ENCODE measurements around the gene ERBB4. TPM values are rescaled to one million over a fixed set of nuclear protein-coding genes. Genes with fewer than 3 reads are reported as not detected.

Gene ERBB4
- 0.34 and 0.69 TPM in 2 replicates for total RNA-seq (2021; fragmentation: NEBNext Ultra II Directional; extraction: Animal tissue kit (Norgen Biotek cat#: 25700))
- 0.13 and 1.3 TPM in 2 replicates for polyA plus RNA-seq (2011; rRNA removed)
- 0.12 TPM for polyA plus RNA-seq (2011; cell fraction: cytosol; rRNA removed)
- polyA plus RNA-seq (2011; cell fraction: nucleus; rRNA removed), result 0.46 TPM
- 0.15 to 0.27 TPM (median 0.22 TPM) in 4 replicates for polyA plus RNA-seq (2012, experiment 1 of 2)
- not detected for polyA plus RNA-seq (2012, experiment 2 of 2)
- polyA plus RNA-seq (2013, experiment 1 of 2), result 0.16 TPM
- 0.17 TPM for polyA plus RNA-seq (2013, experiment 2 of 2)
- 4.3 and 5.1 TPM in 2 replicates for polyA minus RNA-seq (2011; rRNA and poly(A)+ RNA removed)
- polyA minus RNA-seq (2011; cell fraction: cytosol; rRNA and poly(A)+ RNA removed), result 0.73 TPM
- 9.4 TPM for polyA minus RNA-seq (2011; cell fraction: nucleus; rRNA and poly(A)+ RNA removed)
- long read RNA-seq, experiment 1, result 0 reads
- long read RNA-seq, experiment 2, result 0 reads

- Histone ChIP-seq H3K79me2 (ENCODE audit: control insufficient read depth in 1 of 2, insufficient read depth in 2 of 2, low read length in 2 of 2) (no peaks in the 10 kb centered on the region), H3K4me3 (ENCODE audit: extremely low read depth in 1 of 4, insufficient read depth in 2 of 4, low read depth in 3 of 4, low read length in 4 of 4) (peak within 1 kb of the TSS; percentile 62 to 79 (median 70)), H3K18ac (ENCODE audit: extremely low read depth, low read length) (no peak within 1 kb of the TSS; the same call in 1 of the 2 replicates), H3K9me3 (ENCODE audit: insufficient read depth in 2 of 2, low read depth in 1 of 2, low read length in 1 of 2) (no peaks in the 10 kb centered on the region), H3K4me1 (replicated peaks in 1 of 4; ENCODE audit: control insufficient read depth in 3 of 4, insufficient read depth in 4 of 4, low read length in 3 of 4) (peaks cover 2 to 6% (median 3%) of the 10 kb centered on the region in 4 experiments; a peak in 4 of 7 replicates), H3K36me3 (ENCODE audit: control insufficient read depth in 2 of 4, insufficient read depth in 4 of 4, low read length in 3 of 4) (no peaks in the 10 kb centered on the region), H3K14ac (ENCODE audit: insufficient read length) (no peak within 1 kb of the TSS), H3K27me3 (replicated peaks in 1 of 4; ENCODE audit: control insufficient read depth in 3 of 4, extremely low read depth in 1 of 4, insufficient read depth in 3 of 4, low read length in 3 of 4) (peaks cover 14 to 39% (median 36%) of the 10 kb centered on the region in 4 experiments), H3K27ac (ENCODE audit: low read depth, low read length) (no peak within 1 kb of the TSS), H4K91ac (replicated peaks; ENCODE audit: insufficient read length, low read length) (no peak within 1 kb of the TSS), H2AFZ (ENCODE audit: low read length) (peak within 1 kb of the TSS; percentile 82), H2BK15ac (ENCODE audit: low read length) (no peak within 1 kb of the TSS), H4K20me1 (replicated peaks in 1 of 2; ENCODE audit: control insufficient read depth in 1 of 2, insufficient read depth in 2 of 2, low read length in 2 of 2) (peaks cover 2% of the 10 kb centered on the region in 2 experiments), H3K79me1 (ENCODE audit: low read depth, low read length) (no peaks in the 10 kb centered on the region), H3K4me2 (ENCODE audit: insufficient read depth in 1 of 2, low read depth in 2 of 2, low read length in 2 of 2) (peak within 1 kb of the TSS; percentile 96 to 98), H3K9ac (replicated peaks in 1 of 4; ENCODE audit: extremely low read depth in 1 of 4, low read depth in 3 of 4, low read length in 3 of 4) (no peak within 1 kb of the TSS; a peak in 2 of 7 replicates), H4K8ac (ENCODE audit: extremely low read depth, insufficient read depth, low read length) (peak within 1 kb of the TSS; percentile 81; the same call in 1 of the 2 replicates), H2AK5ac (ENCODE audit: low read depth, low read length) (no peak within 1 kb of the TSS), H2BK12ac (ENCODE audit: low read depth, low read length) (no peak within 1 kb of the TSS), H2BK120ac (replicated peaks; ENCODE audit: low read depth, low read length) (no peak within 1 kb of the TSS), H3K4ac (replicated peaks; ENCODE audit: insufficient read length, low read depth, low read length) (no peak within 1 kb of the TSS), H4K5ac (ENCODE audit: insufficient read length, low read depth, low read length) (no peak within 1 kb of the TSS), H2BK20ac (ENCODE audit: low read length) (no peak within 1 kb of the TSS), H3K23ac (ENCODE audit: insufficient read length) (no peak within 1 kb of the TSS), H2BK5ac (ENCODE audit: low read depth, low read length) (no peak within 1 kb of the TSS), H3K56ac (replicated peaks; ENCODE audit: insufficient read length, low read depth, low read length) (no peak within 1 kb of the TSS), H3K23me2 (ENCODE audit: low read depth, low read length) (peaks cover 26% of the 10 kb centered on the region; the same call in 1 of the 2 replicates)
- peak in 1 of 2 experiments; percentile 56 for DNase-seq (ENCODE audit: low read depth in 1 of 2, low spot score in 2 of 2)
- POLR2A ChIA-PET (ENCODE audit: partially characterized antibody), result no interaction called here
- FAIRE-seq, result no peak
- CTCF ChIA-PET (ENCODE audit: partially characterized antibody), result interaction anchor here (0.7 to 1.6 kb wide), 3 partner anchors 29 to 660 kb away, joined by 3 to 4 read pairs (median 3); no protein-coding TSS in a partner anchor
- WGBS, 2 experiments (ENCODE audit: extremely low coverage in 1 of 2, insufficient coverage in 1 of 2, insufficient read length in 1 of 2, insufficient replicate concordance in 2 of 2, low coverage in 1 of 2, low lambda C conversion rate in 2 of 2, missing lambda C conversion rate in 1 of 2), result 2% methylated on average over 26 of the region's 69 CpGs; no CpG with 5 or more reads in 1 of the 2 experiments
- TF ChIP-seq KDM4A (IDR thresholded peaks at IDR 0.05; ENCODE audit: low read depth, low read length, severe bottlenecking) (peak; percentile 54), SUZ12 (IDR thresholded peaks at IDR 0.05; ENCODE audit: low read length) (peak; percentile 63), EZH2 (IDR thresholded peaks at IDR 0.05; ENCODE audit: low read depth, low read length, severe bottlenecking) (peak; percentile 51), ASH2L (IDR thresholded peaks at IDR 0.05; ENCODE audit: low read length) (peak; percentile 32), POLR2AphosphoS5 (IDR thresholded peaks at IDR 0.05; ENCODE audit: low read depth, low read length) (no peak)
Measured at GRCh38 chr2:212538305-212539071, at the start of gene ERBB4. TSS of gene ERBB4 (minus strand) at chr2:212538802. CDS start at chr2:212538530, 272 bp downstream.
